HG03354 (cell line): ENCODE results near the gene ABHD8.

Experiments
- ATAC-seq: cut with Tn5 transposase; IDR thresholded peaks from one replicate; pipeline ENCODE4 v1.9.1; 2021; ENCODE audit warnings: mild to moderate bottlenecking; ENCODE audit not compliant: unreplicated experiment, poor library complexity, severe bottlenecking

The ABHD8 gene

DNA sequence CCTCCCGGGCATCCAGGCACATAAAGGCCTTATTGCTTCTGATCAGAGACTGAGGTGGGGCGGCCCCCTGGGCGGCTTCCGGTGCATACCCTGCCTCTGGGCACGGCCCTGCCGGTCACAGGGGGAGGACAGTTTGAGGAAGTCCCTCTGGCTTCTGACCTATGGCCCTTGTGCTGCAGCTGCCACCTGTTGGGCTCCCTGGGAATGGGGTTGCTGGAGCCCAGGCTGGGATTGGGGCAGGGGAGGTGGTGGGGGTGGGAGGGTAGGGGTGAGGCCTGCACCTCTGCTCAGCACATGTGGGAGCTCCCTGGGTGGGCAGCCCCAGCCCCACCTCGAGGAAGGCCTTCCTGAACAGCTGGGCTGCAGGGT, 20.7 kb upstream of the ABHD8 start:
- ATAC-seq: no peak

DNA sequence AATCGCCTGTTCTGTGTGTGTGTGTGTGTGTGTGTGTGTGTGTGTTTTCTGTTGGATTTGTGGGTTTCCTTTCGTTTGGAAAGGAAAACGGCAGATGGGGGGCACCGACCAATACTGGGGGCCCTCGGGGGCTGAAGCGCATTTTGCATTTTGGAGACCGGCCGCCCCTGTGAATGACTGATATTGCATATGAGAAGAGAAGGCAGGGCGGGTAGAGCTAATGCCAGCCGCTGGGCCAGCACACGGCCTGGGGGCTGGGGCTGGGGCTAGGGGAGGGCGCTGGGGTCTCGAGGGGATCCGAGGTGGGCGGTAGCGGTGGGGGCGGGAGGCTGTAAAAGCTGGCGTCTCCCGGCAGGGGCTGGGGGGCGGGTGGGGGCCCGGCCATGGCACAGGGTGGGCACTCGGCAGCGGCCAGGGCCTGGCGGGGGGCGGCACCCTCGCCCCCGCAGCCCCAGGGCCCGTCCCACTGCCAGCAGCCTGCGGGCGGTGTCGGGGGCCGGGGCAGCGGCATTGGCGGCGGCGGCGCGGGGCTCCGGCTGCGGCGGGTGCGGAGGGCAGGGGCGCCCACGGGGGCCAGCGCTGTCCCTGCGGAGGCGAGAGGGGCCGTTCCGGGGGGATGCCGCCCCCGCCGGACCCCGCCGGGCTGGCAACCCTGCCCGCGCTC, 20.2 kb upstream of the ABHD8 start:
- no peak for ATAC-seq

- no peak for ATAC-seq
Measured at GRCh38 chr19:17322854-17323253, 19.6 kb upstream of the ABHD8 start.

- no peak for ATAC-seq
Measured at GRCh38 chr19:17321655-17322489, 18.6 kb upstream of the ABHD8 start.

DNA sequence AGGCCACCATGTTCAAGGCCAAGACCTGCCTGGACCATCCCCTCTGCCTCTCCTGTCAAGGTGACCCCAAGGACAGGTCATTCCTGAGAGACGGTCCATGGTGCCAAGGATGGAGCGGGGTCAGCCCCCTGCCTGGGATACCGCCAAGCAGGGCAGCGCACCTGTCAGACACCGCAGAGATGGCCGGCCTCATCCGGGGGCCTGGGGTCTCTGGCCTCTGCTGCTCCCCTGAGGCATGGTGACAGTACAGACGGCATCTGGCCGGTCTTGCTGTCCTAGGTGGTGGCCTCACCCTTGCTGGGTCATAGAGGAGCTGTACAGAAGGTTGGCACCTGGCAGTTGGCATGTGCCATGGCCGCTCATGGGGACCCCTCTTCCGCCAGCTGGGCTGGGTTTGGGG, 17.2 kb upstream of the ABHD8 start:
- no peak for ATAC-seq

GRCh38 chr19:17319473-17320238, 16.4 kb upstream of the ABHD8 start:
- no peak for ATAC-seq

- no peak for ATAC-seq
Measured at GRCh38 chr19:17318966-17319365, 15.7 kb upstream of the ABHD8 start.

DNA sequence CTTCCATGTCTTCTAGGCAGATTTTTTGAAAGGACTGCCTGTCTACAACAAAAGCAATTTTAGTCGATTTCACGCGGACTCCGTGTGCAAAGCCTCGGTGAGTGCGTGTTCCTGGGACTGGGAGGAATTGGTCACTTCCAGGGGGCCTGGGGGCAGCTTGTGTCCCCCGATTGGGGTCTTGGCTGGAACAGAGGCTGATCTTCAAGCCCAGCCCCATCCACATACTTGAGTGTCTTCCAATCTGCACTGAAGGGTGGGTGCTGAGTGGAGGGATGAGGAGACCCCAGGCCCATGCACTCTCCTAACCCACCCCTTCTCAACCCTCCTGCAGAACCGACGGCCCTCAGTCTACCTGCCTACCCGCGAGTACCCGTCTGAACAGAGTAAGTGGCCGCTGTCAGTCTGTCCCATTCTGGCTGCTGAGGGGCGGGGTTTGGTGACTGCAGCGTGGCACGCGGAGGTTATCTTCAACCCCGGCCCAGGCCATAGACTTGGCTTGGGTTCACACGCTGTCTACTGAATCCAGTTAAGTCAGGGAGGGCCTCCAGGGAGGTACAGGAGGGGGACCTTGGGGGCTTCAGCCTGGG, 10.9 kb upstream of the ABHD8 start:
- ATAC-seq: no peak

- no peak for ATAC-seq
Measured at GRCh38 chr19:17312189-17313113, 9.2 kb upstream of the ABHD8 start.

DNA sequence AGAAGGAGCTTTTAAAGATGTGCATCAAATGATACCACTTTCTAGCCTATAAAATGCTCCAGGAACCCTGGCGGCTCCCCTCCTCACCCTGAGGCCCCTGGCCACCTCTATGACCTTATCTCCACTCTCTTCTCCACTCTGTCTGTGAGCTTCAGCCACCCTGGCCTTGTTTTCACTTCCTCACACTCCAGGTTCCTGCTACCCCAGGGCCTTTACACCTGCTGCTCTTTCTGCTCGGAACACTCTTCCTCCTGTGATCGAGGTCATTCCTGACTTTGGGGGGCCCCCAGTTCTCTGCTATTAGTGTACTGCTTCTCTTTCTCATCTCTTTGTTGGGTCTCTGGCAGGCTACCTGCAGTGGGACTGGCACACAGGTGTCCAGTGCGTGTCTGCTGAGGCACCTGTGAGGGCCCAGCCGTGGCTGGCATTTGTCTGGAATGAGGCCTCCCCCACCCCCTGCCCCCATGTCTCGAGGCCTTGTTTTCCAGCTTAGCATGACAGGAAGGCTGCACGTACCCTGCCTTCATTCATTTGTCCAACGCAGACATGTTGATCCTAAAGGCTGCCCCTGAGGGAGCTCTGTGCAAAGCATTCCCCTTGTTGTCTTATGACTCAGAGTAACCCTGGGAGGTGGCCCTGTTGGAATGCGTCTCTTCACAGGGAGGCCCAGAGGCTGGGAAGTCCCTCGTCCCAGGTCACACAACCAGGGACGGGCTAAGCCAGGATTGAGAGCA, 8.4 kb upstream of the ABHD8 start:
- no peak for ATAC-seq

DNA sequence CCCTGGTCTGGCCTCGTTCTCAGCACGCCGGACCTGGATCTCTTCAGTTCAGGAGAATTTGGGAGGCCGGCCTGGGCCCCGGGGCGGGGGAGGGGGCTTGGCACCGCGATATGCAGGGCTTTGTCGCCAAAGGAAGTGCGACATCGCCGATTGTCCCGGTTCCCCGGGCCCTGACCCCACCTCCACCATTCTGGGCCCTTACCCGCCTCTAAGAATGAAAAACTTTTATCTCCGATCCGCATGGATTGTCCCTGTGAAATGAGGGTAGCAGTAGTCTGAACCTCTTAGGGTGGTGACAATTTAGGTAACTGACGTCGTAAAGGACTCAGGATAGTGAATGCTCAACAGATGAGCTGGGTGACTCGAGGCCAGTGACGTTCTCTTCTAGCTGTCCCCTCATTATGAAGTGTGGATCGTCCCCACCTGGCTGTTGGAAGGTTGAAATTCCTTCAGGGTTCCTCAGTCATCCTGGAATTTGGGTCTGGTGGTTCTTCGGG, 6.8 kb upstream of the ABHD8 start:
- no peak for ATAC-seq

DNA sequence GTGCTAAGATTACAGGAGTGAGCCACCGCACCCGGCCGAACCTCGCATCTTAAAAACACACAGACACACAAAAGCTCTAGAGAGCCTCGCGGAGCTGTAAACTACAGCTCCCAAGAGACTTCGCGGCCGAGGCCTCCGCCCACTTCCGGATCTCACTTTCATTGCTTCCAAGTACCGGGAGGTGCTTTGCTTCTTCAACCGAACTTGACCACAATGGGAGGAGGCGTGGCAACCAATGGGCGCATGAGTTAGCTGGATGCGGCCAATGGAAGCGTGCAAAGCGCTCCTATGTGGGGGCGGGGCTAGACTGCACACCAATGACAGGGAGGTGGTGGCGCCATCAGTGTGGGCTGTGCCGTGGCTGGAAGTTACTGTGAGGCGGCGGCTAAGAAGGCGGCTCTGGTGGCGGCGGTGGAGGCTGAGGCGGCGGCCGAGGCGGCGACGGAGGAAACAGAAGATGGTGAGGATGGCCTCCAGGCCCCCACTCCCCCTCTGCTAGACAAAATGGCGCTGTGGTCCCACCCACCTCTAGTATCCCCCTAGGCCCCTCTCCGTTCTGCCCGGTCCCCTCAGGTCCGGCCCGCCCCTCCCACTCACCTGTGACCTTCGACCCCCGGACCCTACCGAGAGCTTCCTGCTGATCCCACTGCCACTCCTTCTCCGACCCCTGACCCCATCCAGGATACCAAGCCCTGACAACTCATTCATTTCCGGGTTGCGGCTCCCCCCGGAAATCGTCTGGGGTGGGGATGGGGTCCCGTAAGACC, 6.2 kb upstream of the ABHD8 start, which contains the start of gene DDA1:
TSS of gene DDA1 (plus strand) at position 366 of the 767 bp plus-strand sequence. CDS start at position 458, 92 bp downstream.
- peak; percentile 59 for ATAC-seq

GRCh38 chr19:17307876-17308377, 4.7 kb upstream of the ABHD8 start:
- no peak for ATAC-seq

- no peak for ATAC-seq
Measured at GRCh38 chr19:17306285-17306714, 3.1 kb upstream of the ABHD8 start.

DNA sequence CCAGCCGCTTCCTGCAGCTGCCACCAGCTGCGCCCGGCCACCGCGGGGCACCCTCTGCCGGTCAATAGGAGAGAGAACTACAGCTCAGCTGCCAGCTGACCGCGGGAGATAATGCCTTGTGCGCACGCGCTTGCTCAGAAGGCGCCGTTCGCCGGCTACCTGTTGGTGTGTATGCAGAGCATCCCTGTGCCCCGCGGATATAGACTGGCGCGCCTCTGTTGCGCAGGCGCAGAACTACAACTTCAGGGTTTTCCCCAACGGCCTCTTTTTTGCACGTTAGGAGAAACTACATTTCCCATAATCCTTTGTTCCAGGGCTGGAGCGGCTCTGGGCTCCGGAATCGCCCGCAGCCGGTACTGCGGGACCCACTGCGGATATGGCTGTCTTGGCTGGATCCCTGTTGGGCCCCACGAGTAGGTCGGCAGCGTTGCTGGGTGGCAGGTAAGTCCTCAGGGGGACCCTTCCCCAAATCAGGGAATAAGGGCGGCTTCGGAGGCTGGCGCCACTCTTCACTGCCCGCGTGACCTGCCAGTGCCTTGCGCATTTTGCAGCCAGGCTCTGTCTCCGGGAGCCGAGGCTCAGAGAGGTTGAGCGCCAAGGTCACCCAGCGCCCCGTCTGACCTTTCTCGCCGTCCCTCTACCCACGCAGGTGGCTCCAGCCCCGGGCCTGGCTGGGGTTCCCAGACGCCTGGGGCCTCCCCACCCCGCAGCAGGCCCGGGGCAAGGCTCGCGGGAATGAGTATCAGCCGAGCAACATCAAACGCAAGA, 2.5 kb upstream of the ABHD8 start, which contains the start of gene MRPL34:
TSS of gene MRPL34 (plus strand) at position 356 of the 768 bp plus-strand sequence. CDS start at position 377, 21 bp downstream.
- ATAC-seq: peak; percentile 66

- no peak for ATAC-seq
Measured at GRCh38 chr19:17305216-17305516, 1.9 kb upstream of the ABHD8 start.
